ENCODE data around the gene PDZD8.

The PDZD8 gene

GRCh38 chr10:117366741-117367140 is 8.5 kb downstream of the PDZD8 start:
- no peaks in the 10 kb centered on the region for H3K9me3 Mint-ChIP-seq
- no peaks in the 10 kb centered on the region for H3K27me3 Mint-ChIP-seq
- H3K27ac Mint-ChIP-seq = no peak overlapping the region
- peaks cover 16% of the 10 kb centered on the region for H3K36me3 Mint-ChIP-seq (ENCODE audit: low read depth)
- H3K4me1 Mint-ChIP-seq (ENCODE audit: low read depth) = peaks cover 85% of the 10 kb centered on the region
- H3K4me3 Mint-ChIP-seq = no peak overlapping the region

- Mint-ChIP-seq H3K9me3 (no peaks in the 10 kb centered on the region), H3K4me3 (no peak overlapping the region), H3K27ac (no peak overlapping the region), H3K36me3 (ENCODE audit: low read depth) (peaks cover 13% of the 10 kb centered on the region), H3K4me1 (ENCODE audit: low read depth) (peaks cover 86% of the 10 kb centered on the region), H3K27me3 (no peaks in the 10 kb centered on the region)
Observed at GRCh38 chr10:117365612-117366011, 9.6 kb downstream of the PDZD8 start.

- Mint-ChIP-seq H3K4me3 (no peak overlapping the region), H3K27ac (peak overlapping the region; percentile 0), H3K36me3 (ENCODE audit: low read depth) (peaks cover 2% of the 10 kb centered on the region), H3K4me1 (ENCODE audit: low read depth) (peaks cover 84% of the 10 kb centered on the region), H3K27me3 (no peaks in the 10 kb centered on the region), H3K9me3 (no peaks in the 10 kb centered on the region)
Observed at GRCh38 chr10:117364110-117364960, 10.9 kb downstream of the PDZD8 start.

GRCh38 chr10:117363028-117363427 is 12.2 kb downstream of the PDZD8 start:
- Mint-ChIP-seq H3K4me1 (ENCODE audit: low read depth) (peaks cover 83% of the 10 kb centered on the region), H3K27ac (no peak overlapping the region), H3K36me3 (ENCODE audit: low read depth) (no peaks in the 10 kb centered on the region), H3K27me3 (no peaks in the 10 kb centered on the region), H3K4me3 (no peak overlapping the region), H3K9me3 (no peaks in the 10 kb centered on the region)

GRCh38 chr10:117362313-117362712 is 12.9 kb downstream of the PDZD8 start:
- no peaks in the 10 kb centered on the region for H3K27me3 Mint-ChIP-seq
- H3K4me3 Mint-ChIP-seq = no peak overlapping the region
- H3K4me1 Mint-ChIP-seq (ENCODE audit: low read depth) = peaks cover 79% of the 10 kb centered on the region
- no peak overlapping the region for H3K27ac Mint-ChIP-seq
- no peaks in the 10 kb centered on the region for H3K9me3 Mint-ChIP-seq
- H3K36me3 Mint-ChIP-seq (ENCODE audit: low read depth) = no peaks in the 10 kb centered on the region

GRCh38 chr10:117360994-117361667 is 14.1 kb downstream of the PDZD8 start:
- Mint-ChIP-seq H3K27me3 (no peaks in the 10 kb centered on the region), H3K4me3 (no peak overlapping the region), H3K27ac (no peak overlapping the region), H3K36me3 (ENCODE audit: low read depth) (no peaks in the 10 kb centered on the region), H3K9me3 (no peaks in the 10 kb centered on the region), H3K4me1 (ENCODE audit: low read depth) (peaks cover 68% of the 10 kb centered on the region)

GRCh38 chr10:117360016-117360415 is 15.2 kb downstream of the PDZD8 start:
- Mint-ChIP-seq H3K36me3 (ENCODE audit: low read depth) (no peaks in the 10 kb centered on the region), H3K9me3 (no peaks in the 10 kb centered on the region), H3K4me3 (no peak overlapping the region), H3K27ac (no peak overlapping the region), H3K27me3 (no peaks in the 10 kb centered on the region), H3K4me1 (ENCODE audit: low read depth) (peaks cover 65% of the 10 kb centered on the region)

- Mint-ChIP-seq H3K4me1 (ENCODE audit: low read depth) (peaks cover 56% of the 10 kb centered on the region), H3K27me3 (no peaks in the 10 kb centered on the region), H3K27ac (no peak overlapping the region), H3K9me3 (no peaks in the 10 kb centered on the region), H3K4me3 (no peak overlapping the region), H3K36me3 (ENCODE audit: low read depth) (peaks cover 6% of the 10 kb centered on the region)
Observed at GRCh38 chr10:117355072-117355471, 20.2 kb downstream of the PDZD8 start.

GRCh38 chr10:117353684-117354083 is 21.6 kb downstream of the PDZD8 start:
- H3K27me3 Mint-ChIP-seq = no peaks in the 10 kb centered on the region
- peaks cover 6% of the 10 kb centered on the region for H3K36me3 Mint-ChIP-seq (ENCODE audit: low read depth)
- no peak overlapping the region for H3K27ac Mint-ChIP-seq
- H3K4me1 Mint-ChIP-seq (ENCODE audit: low read depth) = peaks cover 58% of the 10 kb centered on the region
- H3K9me3 Mint-ChIP-seq = no peaks in the 10 kb centered on the region
- H3K4me3 Mint-ChIP-seq = no peak overlapping the region

GRCh38 chr10:117352724-117353123 is 22.5 kb downstream of the PDZD8 start:
- no peak overlapping the region for H3K27ac Mint-ChIP-seq
- H3K4me3 Mint-ChIP-seq = no peak overlapping the region
- H3K36me3 Mint-ChIP-seq (ENCODE audit: low read depth) = peaks cover 6% of the 10 kb centered on the region
- no peaks in the 10 kb centered on the region for H3K9me3 Mint-ChIP-seq
- no peaks in the 10 kb centered on the region for H3K27me3 Mint-ChIP-seq
- H3K4me1 Mint-ChIP-seq (ENCODE audit: low read depth) = peaks cover 53% of the 10 kb centered on the region

GRCh38 chr10:117351996-117352395 is 23.2 kb downstream of the PDZD8 start:
- H3K4me1 Mint-ChIP-seq (ENCODE audit: low read depth) = peaks cover 60% of the 10 kb centered on the region
- no peak overlapping the region for H3K4me3 Mint-ChIP-seq
- H3K27me3 Mint-ChIP-seq = no peaks in the 10 kb centered on the region
- peaks cover 6% of the 10 kb centered on the region for H3K36me3 Mint-ChIP-seq (ENCODE audit: low read depth)
- no peak overlapping the region for H3K27ac Mint-ChIP-seq
- no peaks in the 10 kb centered on the region for H3K9me3 Mint-ChIP-seq

- peaks cover 61% of the 10 kb centered on the region for H3K4me1 Mint-ChIP-seq (ENCODE audit: low read depth)
- H3K4me3 Mint-ChIP-seq = no peak overlapping the region
- H3K9me3 Mint-ChIP-seq = no peaks in the 10 kb centered on the region
- peaks cover 6% of the 10 kb centered on the region for H3K36me3 Mint-ChIP-seq (ENCODE audit: low read depth)
- no peak overlapping the region for H3K27ac Mint-ChIP-seq
- no peaks in the 10 kb centered on the region for H3K27me3 Mint-ChIP-seq
Observed at GRCh38 chr10:117351558-117351957, 23.7 kb downstream of the PDZD8 start.

GRCh38 chr10:117350909-117351308 is 24.3 kb downstream of the PDZD8 start:
- no peaks in the 10 kb centered on the region for H3K9me3 Mint-ChIP-seq
- no peak overlapping the region for H3K4me3 Mint-ChIP-seq
- H3K27ac Mint-ChIP-seq = no peak overlapping the region
- no peaks in the 10 kb centered on the region for H3K27me3 Mint-ChIP-seq
- H3K36me3 Mint-ChIP-seq (ENCODE audit: low read depth) = peaks cover 6% of the 10 kb centered on the region
- H3K4me1 Mint-ChIP-seq (ENCODE audit: low read depth) = peaks cover 61% of the 10 kb centered on the region

GRCh38 chr10:117348236-117348635 is 27.0 kb downstream of the PDZD8 start:
- Mint-ChIP-seq H3K4me3 (no peak overlapping the region), H3K9me3 (no peaks in the 10 kb centered on the region), H3K4me1 (ENCODE audit: low read depth) (peaks cover 52% of the 10 kb centered on the region), H3K27me3 (no peaks in the 10 kb centered on the region), H3K36me3 (ENCODE audit: low read depth) (peaks cover 9% of the 10 kb centered on the region), H3K27ac (no peak overlapping the region)

GRCh38 chr10:117346574-117346973 is 28.7 kb downstream of the PDZD8 start:
- Mint-ChIP-seq H3K27ac (no peak overlapping the region), H3K4me3 (no peak overlapping the region), H3K36me3 (ENCODE audit: low read depth) (peaks cover 14% of the 10 kb centered on the region), H3K27me3 (no peaks in the 10 kb centered on the region), H3K9me3 (no peaks in the 10 kb centered on the region), H3K4me1 (ENCODE audit: low read depth) (peaks cover 50% of the 10 kb centered on the region)

All from stimulated activated naive CD8-positive, alpha-beta T cell treated with anti-CD3 and anti-CD28 coated beads, Interleukin-15, Interleukin-2, amounts not matched to agents 100 ng/mL and 50 ng/mL, for 24 hours (primary cell).